A549 (cell line): Measurements from ENCODE around the gene HOATZ. TPM values are rescaled to one million over a fixed set of nuclear protein-coding genes. Genes with fewer than 3 reads are reported as not detected.

Experiments used
- ATAC-seq, 2 experiments: fragments of 200-7000 bp in 1 of 2; fragments of >200 bp in 1 of 2; cut with Nextera tagmentation in 1 of 2; cut with Tn5 transposase in 1 of 2; 3 replicates each; pipeline versions ENCODE4 v1.8.0 to v1.9.1; 2018 to 2020; ENCODE audit warnings: mild to moderate bottlenecking in 1 of 2, moderate library complexity in 1 of 2
- CTCF ChIA-PET: fragments of 300-600 bp; sonication (Branson Sonifier 250); formaldehyde crosslinking; extraction: SDS; loops from one replicate; lab custom pipeline; 2021; ENCODE audit warnings: antibody characterized with exemption, inconsistent platforms; lab: Yijun Ruan, JAX
- POLR2A ChIA-PET: fragments of 350-600 bp; formaldehyde crosslinking; extraction: SDS; loops from one replicate; lab custom pipeline; 2021; ENCODE audit warnings: antibody characterized with exemption, inconsistent platforms; lab: Yijun Ruan, JAX
- DNase-seq, 2 experiments: peaks; one replicate each; pipeline versions ENCODE4 v3.0.0 to v3.0.0-alpha.2; 2011 to 2016; ENCODE audit warnings: low read depth in 1 of 2, low spot score in 1 of 2
- FAIRE-seq: peaks from 2 replicates; lab custom pipeline; 2011; peaks lifted over from hg19 to GRCh38; lab: Jason Lieb, UNC
- H3K27ac ChIP-seq, 2 experiments: fragments of >200 bp; sonication (Bioruptor Twin); formaldehyde crosslinking; 3 replicates each; pipeline ENCODE4 v1.5.1; 2016 to 2017
- H3K4me1 ChIP-seq: fragments of >200 bp; sonication (Bioruptor Twin); formaldehyde crosslinking; 3 replicates; pipeline ENCODE4 v1.6.1; 2016
- H3K4me2 ChIP-seq: fragments of >200 bp; sonication (Bioruptor Twin); formaldehyde crosslinking; 3 replicates; pipeline ENCODE4 v1.6.1; 2016
- H3K4me3 ChIP-seq: fragments of >200 bp; sonication (Bioruptor Twin); formaldehyde crosslinking; 3 replicates; pipeline ENCODE4 v1.5.1; 2016
- H3K9me3 ChIP-seq: fragments of >200 bp; sonication (Bioruptor Twin); formaldehyde crosslinking; 3 replicates; pipeline ENCODE4 v1.6.1; 2016
- CHD4 ChIP-seq: fragments of 200-600 bp; sonication (generic); IDR thresholded peaks from 2 replicates; pipeline ENCODE4 v1.6.1; 2016; ENCODE audit warnings: antibody characterized with exemption, mild to moderate bottlenecking, borderline replicate concordance
- EHF ChIP-seq: fragments of 250-450 bp; sonication (Bioruptor Pico); IDR thresholded peaks from 2 replicates; pipeline ENCODE4 v1.5.0; 2020; ENCODE audit warnings: mild to moderate bottlenecking
- FOSB ChIP-seq: fragments of 250-450 bp; sonication (Bioruptor Pico); IDR thresholded peaks from 2 replicates; pipeline ENCODE4 v1.5.0; 2020; ENCODE audit warnings: mild to moderate bottlenecking, moderate library complexity
- HOXA7 ChIP-seq: fragments of 250-450 bp; sonication (Bioruptor Pico); IDR thresholded peaks from 2 replicates; pipeline ENCODE4 v1.5.0; 2020; ENCODE audit warnings: mild to moderate bottlenecking, moderate library complexity
- HOXB13 ChIP-seq: fragments of 250-450 bp; sonication (Bioruptor Pico); IDR thresholded peaks from 2 replicates; pipeline ENCODE4 v1.5.0; 2020; ENCODE audit warnings: low read depth, mild to moderate bottlenecking, moderate library complexity
- HOXB5 ChIP-seq: fragments of 250-450 bp; sonication (Bioruptor Pico); IDR thresholded peaks from 2 replicates; pipeline ENCODE4 v1.5.0; 2020; ENCODE audit warnings: mild to moderate bottlenecking, moderate library complexity
- KDM5A ChIP-seq: fragments of 200-600 bp; sonication (generic); IDR thresholded peaks from 2 replicates; pipeline ENCODE4 v1.6.1; 2016; ENCODE audit warnings: antibody characterized with exemption, mild to moderate bottlenecking
- RAD21 ChIP-seq, 2 experiments: fragments of >200 bp in 1 of 2; sonication (Bioruptor Twin) in 1 of 2; formaldehyde crosslinking in 1 of 2; IDR thresholded peaks in 1 of 2; conservative IDR thresholded peaks in 1 of 2; 2 replicates in 1 of 2; 3 replicates in 1 of 2; pipeline ENCODE4 v1.6.1; 2012 to 2018; ENCODE audit warnings: inconsistent platforms in 1 of 2
- SMC3 ChIP-seq: fragments of >200 bp; sonication (Bioruptor Twin); formaldehyde crosslinking; IDR thresholded peaks from 3 replicates; pipeline ENCODE4 v1.6.1; 2018; ENCODE audit warnings: inconsistent platforms
- TFCP2L1 ChIP-seq: fragments of 250-450 bp; sonication (Bioruptor Pico); IDR thresholded peaks from 2 replicates; pipeline ENCODE4 v1.5.0; 2021; ENCODE audit warnings: mild to moderate bottlenecking
- WGBS: methylation state at CpG from one replicate; pipeline ENCODE4 v1.1.6; 2017; ENCODE audit errors: missing lambda C conversion rate; 5-methylcytosine and 5-hydroxymethylcytosine counted together
- polyA plus RNA-seq, 4 experiments: library from polyadenylated mRNA; depleted of rRNA in 3 of 4; stranded (reverse); fragments of >200 nt; fragmentation: RNase III in 1 of 4; extraction: RNeasy Plus Mini Kit Qiagen cat#74134 plus additional on column Dnase treatment in 1 of 4; gene quantifications; 2 replicates in 3 of 4; 3 replicates in 1 of 4; pipeline ENCODE4 v1.2.3, GENCODE V29; 2011 to 2017
- small RNA-seq, 6 experiments: library from RNA; depleted of rRNA; stranded (forward); fragments of <200 nt; gene quantifications; one replicate each; pipeline ENCODE3, GENCODE V24; 2012
- TF ChIP-seq, protein P1 (sequence below): fragments of >200 bp; sonication (Bioruptor Twin); formaldehyde crosslinking; IDR thresholded peaks from 3 replicates; pipeline ENCODE4 v1.5.1; 2016
- TF ChIP-seq, protein P2 (sequence below): fragments of 250-450 bp; sonication (Bioruptor Pico); IDR thresholded peaks from 2 replicates; pipeline ENCODE4 v1.5.0; 2021; ENCODE audit warnings: mild to moderate bottlenecking, moderate library complexity, borderline replicate concordance

The HOATZ gene
- polyA plus RNA-seq, 2 of the 4 experiments (the other 2 are of a cell fraction) = not detected

GRCh38 chr11:111586388-111586831 lies 71.8 kb downstream of the HOATZ start:
- no peaks in the 10 kb centered on the region for H3K9me3 ChIP-seq
- no peak overlapping the region for H3K4me3 ChIP-seq
- ChIA-PET CTCF (interaction anchor here (0.6 to 7.3 kb wide), 11 partner anchors 11 to 259 kb away, joined by 3 to 59 read pairs (median 3); partner anchors contain the start of gene PPP2R1B), POLR2A (no interaction called here)
- H3K4me1 ChIP-seq = no peaks in the 10 kb centered on the region
- TF ChIP-seq EHF (CRISPR knock-in tag) (no peak), TFCP2L1 (no peak), KDM5A (no peak), HOXB5 (CRISPR knock-in tag) (no peak), HOXB13 (no peak), SMC3 (peak; percentile 54; the same call in 2 of the 3 replicates), FOSB (CRISPR knock-in tag) (no peak), CHD4 (no peak), HOXA7 (CRISPR knock-in tag) (no peak), RAD21 (conservative IDR thresholded peaks at IDR 0.05 in 1 of 2, IDR thresholded peaks at IDR 0.05 in 1 of 2) (peak; percentile 67 to 76)
- TF ChIP-seq, protein P1, sequence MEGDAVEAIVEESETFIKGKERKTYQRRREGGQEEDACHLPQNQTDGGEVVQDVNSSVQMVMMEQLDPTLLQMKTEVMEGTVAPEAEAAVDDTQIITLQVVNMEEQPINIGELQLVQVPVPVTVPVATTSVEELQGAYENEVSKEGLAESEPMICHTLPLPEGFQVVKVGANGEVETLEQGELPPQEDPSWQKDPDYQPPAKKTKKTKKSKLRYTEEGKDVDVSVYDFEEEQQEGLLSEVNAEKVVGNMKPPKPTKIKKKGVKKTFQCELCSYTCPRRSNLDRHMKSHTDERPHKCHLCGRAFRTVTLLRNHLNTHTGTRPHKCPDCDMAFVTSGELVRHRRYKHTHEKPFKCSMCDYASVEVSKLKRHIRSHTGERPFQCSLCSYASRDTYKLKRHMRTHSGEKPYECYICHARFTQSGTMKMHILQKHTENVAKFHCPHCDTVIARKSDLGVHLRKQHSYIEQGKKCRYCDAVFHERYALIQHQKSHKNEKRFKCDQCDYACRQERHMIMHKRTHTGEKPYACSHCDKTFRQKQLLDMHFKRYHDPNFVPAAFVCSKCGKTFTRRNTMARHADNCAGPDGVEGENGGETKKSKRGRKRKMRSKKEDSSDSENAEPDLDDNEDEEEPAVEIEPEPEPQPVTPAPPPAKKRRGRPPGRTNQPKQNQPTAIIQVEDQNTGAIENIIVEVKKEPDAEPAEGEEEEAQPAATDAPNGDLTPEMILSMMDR = peak; percentile 62
- TF ChIP-seq, protein P2, sequence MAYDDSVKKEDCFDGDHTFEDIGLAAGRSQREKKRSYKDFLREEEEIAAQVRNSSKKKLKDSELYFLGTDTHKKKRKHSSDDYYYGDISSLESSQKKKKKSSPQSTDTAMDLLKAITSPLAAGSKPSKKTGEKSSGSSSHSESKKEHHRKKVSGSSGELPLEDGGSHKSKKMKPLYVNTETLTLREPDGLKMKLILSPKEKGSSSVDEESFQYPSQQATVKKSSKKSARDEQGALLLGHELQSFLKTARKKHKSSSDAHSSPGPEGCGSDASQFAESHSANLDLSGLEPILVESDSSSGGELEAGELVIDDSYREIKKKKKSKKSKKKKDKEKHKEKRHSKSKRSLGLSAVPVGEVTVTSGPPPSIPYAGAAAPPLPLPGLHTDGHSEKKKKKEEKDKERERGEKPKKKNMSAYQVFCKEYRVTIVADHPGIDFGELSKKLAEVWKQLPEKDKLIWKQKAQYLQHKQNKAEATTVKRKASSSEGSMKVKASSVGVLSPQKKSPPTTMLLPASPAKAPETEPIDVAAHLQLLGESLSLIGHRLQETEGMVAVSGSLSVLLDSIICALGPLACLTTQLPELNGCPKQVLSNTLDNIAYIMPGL = no peak
- TF ChIP-seq, all 56 proteins: peak for 3
- H3K4me2 ChIP-seq = no peak overlapping the region
- ATAC-seq = peak; percentile 68 to 81; a peak in 5 of 6 replicates
- peak in 1 of 2 experiments; percentile 56 for DNase-seq
- no peak for FAIRE-seq
- no peak overlapping the region for H3K27ac ChIP-seq
- 0% methylated on average over 1 of the region's 1 CpG for WGBS

Small RNA genes lying within 50 kb of the gene (small RNA-seq; reads per million reads assigned to genes)
- 27.6 to 1,561 (median 1,095) reads per million in 6 experiments for gene MIR34B
- 43.2 to 1,277 (median 904) reads per million in 6 experiments for gene MIR34C

Other genes with a start within 250 kb of the HOATZ start
- 2.9 and 4.2 TPM in 2 replicates for gene POU2AF3, start 216.2 kb upstream of the HOATZ start, polyA plus RNA-seq (2011; rRNA removed)
- gene POU2AF3, start 216.2 kb upstream of the HOATZ start, polyA plus RNA-seq (2017; fragmentation: RNase III; extraction: RNeasy Plus Mini Kit Qiagen cat#74134 plus additional on column Dnase treatment) = 0.63 to 0.87 TPM (median 0.63 TPM) in 3 replicates
- gene POU2AF1, start 135.5 kb upstream of the HOATZ start, polyA plus RNA-seq (2011; rRNA removed) = not detected in 2 replicates
- not detected in 3 replicates for gene POU2AF1, start 135.5 kb upstream of the HOATZ start, polyA plus RNA-seq (2017; fragmentation: RNase III; extraction: RNeasy Plus Mini Kit Qiagen cat#74134 plus additional on column Dnase treatment)
- 0.32 and 0.36 TPM in 2 replicates for gene BTG4, start 2.4 kb upstream of the HOATZ start, polyA plus RNA-seq (2011; rRNA removed)
- gene BTG4, start 2.4 kb upstream of the HOATZ start, polyA plus RNA-seq (2017; fragmentation: RNase III; extraction: RNeasy Plus Mini Kit Qiagen cat#74134 plus additional on column Dnase treatment) = 0.23 to 0.38 TPM (median 0.34 TPM) in 3 replicates
- gene LAYN, start 25.9 kb downstream of the HOATZ start, polyA plus RNA-seq (2011; rRNA removed) = 2.8 and 4.1 TPM in 2 replicates
- gene LAYN, start 25.9 kb downstream of the HOATZ start, polyA plus RNA-seq (2017; fragmentation: RNase III; extraction: RNeasy Plus Mini Kit Qiagen cat#74134 plus additional on column Dnase treatment) = 9.0 to 12.2 TPM (median 12.0 TPM) in 3 replicates
- gene SIK2, start 87.7 kb downstream of the HOATZ start, polyA plus RNA-seq (2011; rRNA removed) = 9.0 and 11.4 TPM in 2 replicates
- gene SIK2, start 87.7 kb downstream of the HOATZ start, polyA plus RNA-seq (2017; fragmentation: RNase III; extraction: RNeasy Plus Mini Kit Qiagen cat#74134 plus additional on column Dnase treatment) = 4.5 to 5.1 TPM (median 4.7 TPM) in 3 replicates